GM12864 (cell line): ENCODE data around the gene DEFB129.
"Not testable (repeated sequence)": the region's sequence is repeated elsewhere in the genome, so short reads cannot be mapped to it uniquely, and the experiment has no call there.

Experiments used
- DNase-seq: peaks from one replicate; pipeline ENCODE4 v3.0.0-alpha.2; 2011; ENCODE audit warnings: low read depth
- H3K4me3 ChIP-seq: 2 replicates; pipeline ENCODE4 v1.5.1; 2011; ENCODE audit warnings: mild to moderate bottlenecking, low read depth, low read length, control low read depth
- TF ChIP-seq, protein P1 (sequence below): IDR thresholded peaks from 2 replicates; pipeline ENCODE4 v1.5.1; 2011; ENCODE audit warnings: low read depth, mild to moderate bottlenecking, moderate library complexity, low read length, control low read depth, inconsistent platforms; ENCODE audit errors: missing control alignments

DEFB129 gene, protein sequence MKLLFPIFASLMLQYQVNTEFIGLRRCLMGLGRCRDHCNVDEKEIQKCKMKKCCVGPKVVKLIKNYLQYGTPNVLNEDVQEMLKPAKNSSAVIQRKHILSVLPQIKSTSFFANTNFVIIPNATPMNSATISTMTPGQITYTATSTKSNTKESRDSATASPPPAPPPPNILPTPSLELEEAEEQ

DNA sequence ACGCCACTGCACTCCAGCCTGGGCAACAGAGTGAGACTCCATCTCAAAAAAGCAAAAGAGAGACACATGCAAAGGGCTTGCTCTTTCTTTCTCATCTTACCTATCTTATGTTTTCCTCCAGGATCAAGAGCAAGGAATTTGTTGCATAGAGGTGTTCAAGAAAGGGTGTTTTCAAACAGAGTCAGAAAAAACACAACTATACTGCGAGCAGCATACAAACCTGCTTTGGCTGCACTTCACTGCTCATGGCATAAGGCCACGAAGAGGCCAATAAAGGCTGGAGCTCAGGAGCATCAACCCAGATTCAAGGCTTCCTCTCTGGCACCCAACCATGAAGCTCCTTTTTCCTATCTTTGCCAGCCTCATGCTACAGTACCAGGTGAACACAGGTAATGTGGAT, at the start of gene DEFB129:
DEFB129 (plus strand) TSS at position 301 of the 400 bp plus-strand sequence; CDS start at position 332, 31 bp downstream.
- no peak within 1 kb of the TSS for H3K4me3 ChIP-seq
- no peak for DNase-seq
- TF ChIP-seq, protein P1, sequence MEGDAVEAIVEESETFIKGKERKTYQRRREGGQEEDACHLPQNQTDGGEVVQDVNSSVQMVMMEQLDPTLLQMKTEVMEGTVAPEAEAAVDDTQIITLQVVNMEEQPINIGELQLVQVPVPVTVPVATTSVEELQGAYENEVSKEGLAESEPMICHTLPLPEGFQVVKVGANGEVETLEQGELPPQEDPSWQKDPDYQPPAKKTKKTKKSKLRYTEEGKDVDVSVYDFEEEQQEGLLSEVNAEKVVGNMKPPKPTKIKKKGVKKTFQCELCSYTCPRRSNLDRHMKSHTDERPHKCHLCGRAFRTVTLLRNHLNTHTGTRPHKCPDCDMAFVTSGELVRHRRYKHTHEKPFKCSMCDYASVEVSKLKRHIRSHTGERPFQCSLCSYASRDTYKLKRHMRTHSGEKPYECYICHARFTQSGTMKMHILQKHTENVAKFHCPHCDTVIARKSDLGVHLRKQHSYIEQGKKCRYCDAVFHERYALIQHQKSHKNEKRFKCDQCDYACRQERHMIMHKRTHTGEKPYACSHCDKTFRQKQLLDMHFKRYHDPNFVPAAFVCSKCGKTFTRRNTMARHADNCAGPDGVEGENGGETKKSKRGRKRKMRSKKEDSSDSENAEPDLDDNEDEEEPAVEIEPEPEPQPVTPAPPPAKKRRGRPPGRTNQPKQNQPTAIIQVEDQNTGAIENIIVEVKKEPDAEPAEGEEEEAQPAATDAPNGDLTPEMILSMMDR = no peak

DNA sequence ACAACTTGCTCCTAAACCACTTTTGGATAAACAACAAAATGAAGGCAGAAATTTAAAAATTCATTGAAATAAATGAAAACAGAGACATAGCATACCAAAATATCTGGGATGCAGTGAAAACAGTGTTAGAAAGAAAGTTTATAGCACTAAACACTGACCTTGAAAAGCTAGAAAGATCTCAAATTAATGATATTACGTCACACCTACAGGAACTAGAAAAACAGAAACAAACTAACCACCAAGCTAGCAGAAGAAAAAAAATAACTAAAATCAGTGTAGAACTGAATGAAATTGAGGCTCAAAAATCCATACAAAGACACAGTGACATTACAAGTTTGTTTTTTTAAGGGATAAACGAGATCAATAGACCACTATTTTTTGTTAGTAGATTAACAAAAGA, 42.8 kb upstream of the DEFB129 start:
- no peak overlapping the region for H3K4me3 ChIP-seq
- TF ChIP-seq, protein P1 = no peak
- no peak for DNase-seq

DNA sequence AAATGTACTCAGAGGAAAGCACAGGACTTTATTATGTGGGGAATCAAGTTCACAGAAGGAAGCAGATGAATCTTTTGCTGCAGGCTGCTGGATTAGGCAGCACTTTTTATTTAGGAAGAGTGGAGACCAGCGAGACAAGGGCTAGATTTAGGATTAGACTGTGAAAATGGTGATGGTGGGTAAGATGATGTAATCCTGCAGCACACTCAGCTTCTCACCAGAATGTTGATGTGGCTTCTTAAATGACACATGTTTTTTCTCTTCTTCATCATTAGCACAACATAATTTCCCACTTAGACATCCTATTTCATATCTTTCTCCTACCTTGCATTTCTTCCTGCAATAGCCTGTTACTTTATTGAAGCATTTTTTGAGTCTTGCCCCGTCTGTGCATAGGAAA, 39.3 kb upstream of the DEFB129 start:
- TF ChIP-seq, protein P1 = no peak
- H3K4me3 ChIP-seq = no peak overlapping the region
- no peak for DNase-seq

DNA sequence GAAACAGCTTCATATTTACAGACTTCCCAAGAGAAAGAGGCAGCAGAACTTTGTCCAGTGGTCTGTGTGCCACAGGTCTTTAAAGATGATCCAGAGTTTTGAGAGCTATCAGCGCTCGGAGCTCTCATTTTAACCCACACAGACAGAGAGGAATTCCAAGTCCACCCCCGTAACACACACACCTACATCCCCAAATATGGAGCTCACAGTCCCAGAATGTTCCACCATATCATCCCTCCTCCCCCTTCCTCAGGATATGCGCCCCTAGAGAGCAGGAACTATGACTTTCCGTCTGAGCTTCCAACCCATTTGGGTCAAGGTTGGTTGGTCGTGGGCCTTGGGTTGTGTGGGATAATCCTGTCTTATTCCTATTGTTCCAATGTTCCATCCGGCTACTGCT, 37.4 kb upstream of the DEFB129 start, which contains the start of gene DEFB128:
DEFB128 (minus strand) TSS at position 101 of the 400 bp plus-strand sequence; CDS start at position 13, 88 bp downstream.
- TF ChIP-seq, protein P1 = no peak
- H3K4me3 ChIP-seq = no peak within 1 kb of the TSS
- DNase-seq = no peak

DNA sequence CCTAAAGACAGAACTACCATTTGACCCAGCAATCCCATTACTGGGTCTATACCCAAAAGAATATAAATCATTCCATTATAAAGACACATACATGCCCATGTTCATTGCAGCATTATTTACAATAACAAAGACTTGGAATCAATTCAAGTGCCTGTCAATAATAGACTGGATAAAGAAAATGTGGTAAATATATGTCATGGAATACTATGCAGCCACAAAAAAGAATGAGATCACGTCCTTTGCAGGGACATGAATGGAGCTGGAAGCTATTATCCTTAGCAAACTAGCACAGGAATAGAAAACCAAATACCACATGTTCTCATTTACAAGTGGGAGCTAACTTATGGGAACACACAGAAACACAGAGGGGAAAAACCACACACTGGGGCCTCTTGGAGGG, 28.8 kb upstream of the DEFB129 start:
- TF ChIP-seq, protein P1 = no peak
- H3K4me3 ChIP-seq = no peak overlapping the region
- DNase-seq = no peak

DNA sequence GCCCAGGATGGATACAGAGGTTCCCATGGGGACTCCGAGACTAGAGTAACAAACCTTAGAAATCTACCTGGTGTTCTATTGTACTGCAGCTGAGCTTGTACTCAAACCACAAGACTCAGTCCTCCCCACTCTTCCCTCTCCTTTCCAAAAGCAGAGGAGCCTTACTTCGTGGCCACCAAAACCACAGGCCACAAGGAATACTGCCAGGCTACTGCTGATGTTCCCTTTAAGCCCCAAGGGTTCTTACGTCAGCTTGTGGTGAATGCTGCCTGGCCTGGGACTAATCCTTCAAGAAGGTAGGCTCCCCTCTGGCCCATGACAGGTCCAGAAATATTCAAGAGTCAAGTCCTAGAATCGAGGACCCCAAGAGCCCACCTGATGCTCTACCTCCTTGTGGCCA, 27.1 kb upstream of the DEFB129 start:
- no peak for DNase-seq
- TF ChIP-seq, protein P1 = no peak
- no peak overlapping the region for H3K4me3 ChIP-seq

DNA sequence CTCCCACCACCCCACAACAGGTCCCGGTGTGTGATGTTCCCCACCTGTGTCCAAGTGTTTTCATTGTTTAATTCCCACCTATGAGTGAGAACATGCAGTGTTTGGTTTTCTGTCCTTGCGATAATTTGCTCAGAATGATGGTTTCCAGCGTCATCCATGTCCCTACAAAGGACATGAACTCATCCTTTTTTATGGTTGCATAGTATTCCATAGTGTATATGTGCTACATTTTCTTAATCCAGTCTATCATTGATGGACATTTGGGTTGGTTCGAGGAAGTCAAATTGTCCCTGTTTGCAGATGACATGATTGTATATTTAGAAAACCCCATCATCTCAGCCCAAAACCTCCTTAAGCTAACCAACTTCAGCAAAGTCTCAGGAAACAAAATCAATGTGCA, 23.4 kb upstream of the DEFB129 start:
- H3K4me3 ChIP-seq, DNase-seq: not testable (repeated sequence)
